Smooth muscle cell (in vitro differentiated cells): Measurements from ENCODE around the gene SBK3. TPM values are rescaled to one million over a fixed set of nuclear protein-coding genes. Genes with fewer than 3 reads are reported as not detected.

Source experiments
- DNase-seq: peaks from one replicate; lab custom pipeline; 2025; ENCODE audit not compliant: unreplicated experiment; lab: John Stamatoyannopoulos, UW
- H2AFZ ChIP-seq: fragments of 200-600 bp; sonication (generic); 2 replicates; pipeline ENCODE4 v1.6.0; 2016; ENCODE audit warnings: antibody characterized with exemption, low read depth, mild to moderate bottlenecking
- H3F3A ChIP-seq: fragments of 200-600 bp; sonication (generic); 2 replicates; pipeline ENCODE4 v1.6.0; 2017; ENCODE audit warnings: antibody characterized with exemption, low read depth
- H3K27ac ChIP-seq: fragments of 200-600 bp; sonication (generic); 2 replicates; pipeline ENCODE4 v1.5.1; 2016; ENCODE audit warnings: low read depth, mild to moderate bottlenecking
- H3K27me3 ChIP-seq: fragments of 200-600 bp; sonication (generic); 2 replicates; pipeline ENCODE4 v1.6.1; 2016; ENCODE audit warnings: low read depth, mild to moderate bottlenecking
- H3K36me3 ChIP-seq: fragments of 200-600 bp; sonication (generic); 2 replicates; pipeline ENCODE4 v1.5.1; 2016; ENCODE audit warnings: low read depth
- H3K4me1 ChIP-seq: fragments of 200-600 bp; sonication (generic); 2 replicates; pipeline ENCODE4 v1.5.1; 2016; ENCODE audit warnings: low read depth
- H3K4me2 ChIP-seq: fragments of 200-600 bp; sonication (generic); 2 replicates; pipeline ENCODE4 v1.6.0; 2016; ENCODE audit warnings: mild to moderate bottlenecking
- H3K4me3 ChIP-seq: fragments of 200-600 bp; sonication (generic); 2 replicates; pipeline ENCODE4 v1.5.1; 2016; ENCODE audit warnings: mild to moderate bottlenecking
- H3K79me2 ChIP-seq: fragments of 200-600 bp; sonication (generic); 2 replicates; pipeline ENCODE4 v1.6.0; 2016; ENCODE audit warnings: low read depth, mild to moderate bottlenecking
- H3K9ac ChIP-seq: fragments of 200-600 bp; sonication (generic); 2 replicates; pipeline ENCODE4 v1.6.0; 2016; ENCODE audit warnings: low read depth
- H3K9me3 ChIP-seq: fragments of 200-600 bp; sonication (generic); replicated peaks from 2 replicates; pipeline ENCODE4 v1.5.1; 2016; ENCODE audit warnings: low read depth
- H4K20me1 ChIP-seq: fragments of 200-600 bp; sonication (generic); 2 replicates; pipeline ENCODE4 v1.6.0; 2016; ENCODE audit warnings: low read depth
- CTCF ChIP-seq: fragments of 200-600 bp; sonication (generic); IDR thresholded peaks from 2 replicates; pipeline ENCODE4 v1.5.1; 2017; ENCODE audit warnings: borderline replicate concordance, mild to moderate bottlenecking, antibody characterized with exemption; ENCODE audit not compliant: insufficient read depth, poor library complexity, severe bottlenecking
- WGBS: methylation state at CpG from one replicate; pipeline ENCODE4 v1.1.7; 2016; ENCODE audit warnings: low lambda C conversion rate; 5-methylcytosine and 5-hydroxymethylcytosine counted together
- polyA plus RNA-seq: library from polyadenylated mRNA; unstranded; fragments of >200 nt; fragmentation: Nextera tagmentation; extraction: Ambion mirVana; gene quantifications from 2 replicates; pipeline ENCODE4 v1.2.1, GENCODE V29; 2016
- total RNA-seq: library from RNA; depleted of rRNA; stranded (reverse); fragments of >200 nt; gene quantifications from 2 replicates; pipeline ENCODE4 v1.2.3, GENCODE V29; 2014

The SBK3 gene
- total and polyA plus RNA-seq, 2 experiments from 2014 or later: not detected

GRCh38 chr19:55493052-55493644, 52.2 kb downstream of the SBK3 start:
- Histone ChIP-seq H3K4me1 (peaks cover 4% of the 10 kb centered on the region), H3K27me3 (no peaks in the 10 kb centered on the region), H3K36me3 (no peaks in the 10 kb centered on the region), H3K4me3 (no peak overlapping the region), H3K9ac (no peak overlapping the region), H4K20me1 (no peaks in the 10 kb centered on the region), H3F3A (no peaks in the 10 kb centered on the region), H3K79me2 (no peaks in the 10 kb centered on the region), H3K9me3 (no peaks in the 10 kb centered on the region), H3K4me2 (no peak overlapping the region), H2AFZ (no peak overlapping the region), H3K27ac (no peak overlapping the region)
- 75% methylated on average over 18 of the region's 18 CpGs for WGBS
- TF ChIP-seq CTCF: no peak
- DNase-seq: no peak

GRCh38 chr19:55492362-55492944, 52.9 kb downstream of the SBK3 start:
- DNase-seq: no peak
- H3K79me2 ChIP-seq: no peaks in the 10 kb centered on the region
- peaks cover 10% of the 10 kb centered on the region for H3K4me1 ChIP-seq
- no peak overlapping the region for H2AFZ ChIP-seq
- no peak overlapping the region for H3K4me3 ChIP-seq
- no peak overlapping the region for H3K9ac ChIP-seq
- H3K4me2 ChIP-seq: no peak overlapping the region
- no peak for TF ChIP-seq CTCF
- no peaks in the 10 kb centered on the region for H4K20me1 ChIP-seq
- H3F3A ChIP-seq: no peaks in the 10 kb centered on the region
- no peak overlapping the region for H3K27ac ChIP-seq
- H3K36me3 ChIP-seq: no peaks in the 10 kb centered on the region
- H3K27me3 ChIP-seq: no peaks in the 10 kb centered on the region
- WGBS: 79% methylated on average over 12 of the region's 12 CpGs
- no peaks in the 10 kb centered on the region for H3K9me3 ChIP-seq

GRCh38 chr19:55491546-55492360, 53.6 kb downstream of the SBK3 start:
- 89% methylated on average over 18 of the region's 24 CpGs for WGBS
- no peak overlapping the region for H2AFZ ChIP-seq

More at GRCh38 chr19:55491546-55492360, 53.6 kb downstream of the SBK3 start:
- Histone ChIP-seq H3F3A (no peaks in the 10 kb centered on the region), H3K79me2 (no peaks in the 10 kb centered on the region), H3K36me3 (no peaks in the 10 kb centered on the region), H3K27ac (no peak overlapping the region), H3K4me2 (no peak overlapping the region), H3K4me1 (peaks cover 17% of the 10 kb centered on the region), H3K9me3 (no peaks in the 10 kb centered on the region), H3K4me3 (no peak overlapping the region), H3K9ac (no peak overlapping the region), H4K20me1 (no peaks in the 10 kb centered on the region), H3K27me3 (no peaks in the 10 kb centered on the region)
- no peak for DNase-seq
- TF ChIP-seq CTCF: no peak

Other genes with a start within 250 kb of the SBK3 start
- gene TMEM150B, start 220.2 kb downstream of the SBK3 start, total RNA-seq: not detected in 2 replicates
- 0.22 TPM in 1 of 2 replicates, not detected in the other for gene TMEM150B, start 220.2 kb downstream of the SBK3 start, polyA plus RNA-seq
- gene KMT5C, start 205.7 kb downstream of the SBK3 start, total RNA-seq: 12.2 and 26.1 TPM in 2 replicates
- gene KMT5C, start 205.7 kb downstream of the SBK3 start, polyA plus RNA-seq: 23.2 and 27.2 TPM in 2 replicates
- gene COX6B2, start 190.8 kb downstream of the SBK3 start, total RNA-seq: 0.18 and 0.31 TPM in 2 replicates
- 1.7 and 1.9 TPM in 2 replicates for gene COX6B2, start 190.8 kb downstream of the SBK3 start, polyA plus RNA-seq
- gene GARIN5B, start 182.3 kb downstream of the SBK3 start, total RNA-seq: 0.58 TPM in 1 of 2 replicates, not detected in the other
- gene GARIN5B, start 182.3 kb downstream of the SBK3 start, polyA plus RNA-seq: 0.07 and 0.35 TPM in 2 replicates
- 36.5 and 40.1 TPM in 2 replicates for gene IL11, start 175.1 kb downstream of the SBK3 start, total RNA-seq
- 66.4 and 68.1 TPM in 2 replicates for gene IL11, start 175.1 kb downstream of the SBK3 start, polyA plus RNA-seq
- gene TMEM190, start 168.7 kb downstream of the SBK3 start, total RNA-seq: not detected in 2 replicates
- gene TMEM190, start 168.7 kb downstream of the SBK3 start, polyA plus RNA-seq: 8.2 and 11.1 TPM in 2 replicates
- gene TMEM238, start 161.3 kb downstream of the SBK3 start, total RNA-seq: 0.58 and 2.6 TPM in 2 replicates
- 3.3 and 9.3 TPM in 2 replicates for gene TMEM238, start 161.3 kb downstream of the SBK3 start, polyA plus RNA-seq
- 824 and 1,108 TPM in 2 replicates for gene RPL28, start 159.6 kb downstream of the SBK3 start, total RNA-seq
- 515 and 595 TPM in 2 replicates for gene RPL28, start 159.6 kb downstream of the SBK3 start, polyA plus RNA-seq
- 34.8 and 39.9 TPM in 2 replicates for gene UBE2S, start 137.8 kb downstream of the SBK3 start, total RNA-seq
- 162 and 171 TPM in 2 replicates for gene UBE2S, start 137.8 kb downstream of the SBK3 start, polyA plus RNA-seq
- gene SHISA7, start 102.2 kb downstream of the SBK3 start, total RNA-seq: not detected in 2 replicates
- not detected in 2 replicates for gene SHISA7, start 102.2 kb downstream of the SBK3 start, polyA plus RNA-seq
- gene ISOC2, start 83.9 kb downstream of the SBK3 start, total RNA-seq: 47.3 and 56.5 TPM in 2 replicates
- 37.3 and 61.4 TPM in 2 replicates for gene ISOC2, start 83.9 kb downstream of the SBK3 start, polyA plus RNA-seq
- not detected in 2 replicates for gene C19orf85, start 80.8 kb downstream of the SBK3 start, total RNA-seq
- not detected in 2 replicates for gene C19orf85, start 80.8 kb downstream of the SBK3 start, polyA plus RNA-seq
- 2.4 and 2.6 TPM in 2 replicates for gene ZNF628, start 68.9 kb downstream of the SBK3 start, total RNA-seq
- gene ZNF628, start 68.9 kb downstream of the SBK3 start, polyA plus RNA-seq: 1.3 and 2.0 TPM in 2 replicates
- gene NAT14, start 60.4 kb downstream of the SBK3 start, total RNA-seq: 14.3 and 17.3 TPM in 2 replicates
- gene NAT14, start 60.4 kb downstream of the SBK3 start, polyA plus RNA-seq: 67.5 and 72.1 TPM in 2 replicates
- 3.0 and 3.8 TPM in 2 replicates for gene SSC5D, start 57.1 kb downstream of the SBK3 start, total RNA-seq
- gene SSC5D, start 57.1 kb downstream of the SBK3 start, polyA plus RNA-seq: 11.2 and 13.6 TPM in 2 replicates
- not detected in 2 replicates for gene SBK2, start 8.4 kb downstream of the SBK3 start, total RNA-seq
- gene SBK2, start 8.4 kb downstream of the SBK3 start, polyA plus RNA-seq: not detected in 2 replicates
- gene ZNF579, start 35.3 kb upstream of the SBK3 start, total RNA-seq: 4.2 TPM in 2 replicates
- gene ZNF579, start 35.3 kb upstream of the SBK3 start, polyA plus RNA-seq: 15.1 and 15.8 TPM in 2 replicates
- gene FIZ1, start 54.0 kb upstream of the SBK3 start, total RNA-seq: 4.6 and 10.4 TPM in 2 replicates
- gene FIZ1, start 54.0 kb upstream of the SBK3 start, polyA plus RNA-seq: 16.8 and 17.7 TPM in 2 replicates
- gene ZNF524, start 54.7 kb upstream of the SBK3 start, total RNA-seq: 16.3 and 20.1 TPM in 2 replicates
- gene ZNF524, start 54.7 kb upstream of the SBK3 start, polyA plus RNA-seq: 13.3 and 19.4 TPM in 2 replicates
- 3.0 and 3.8 TPM in 2 replicates for gene ZNF865, start 60.1 kb upstream of the SBK3 start, total RNA-seq
- 1.2 and 2.0 TPM in 2 replicates for gene ZNF865, start 60.1 kb upstream of the SBK3 start, polyA plus RNA-seq
- gene ZNF784, start 79.0 kb upstream of the SBK3 start, total RNA-seq: 3.1 and 3.8 TPM in 2 replicates
- 7.2 and 7.3 TPM in 2 replicates for gene ZNF784, start 79.0 kb upstream of the SBK3 start, polyA plus RNA-seq
- 6.2 and 11.9 TPM in 2 replicates for gene ZNF580, start 95.5 kb upstream of the SBK3 start, total RNA-seq
- 68.8 and 76.8 TPM in 2 replicates for gene ZNF580, start 95.5 kb upstream of the SBK3 start, polyA plus RNA-seq
- gene ZNF581, start 98.1 kb upstream of the SBK3 start, total RNA-seq: 6.8 and 10.0 TPM in 2 replicates
- 21.4 and 22.0 TPM in 2 replicates for gene ZNF581, start 98.1 kb upstream of the SBK3 start, polyA plus RNA-seq
- 6.9 and 7.7 TPM in 2 replicates for gene CCDC106, start 102.7 kb upstream of the SBK3 start, total RNA-seq
- 18.3 and 24.8 TPM in 2 replicates for gene CCDC106, start 102.7 kb upstream of the SBK3 start, polyA plus RNA-seq
- 70.7 and 75.0 TPM in 2 replicates for gene U2AF2, start 109.5 kb upstream of the SBK3 start, total RNA-seq
- 8.4 and 14.4 TPM in 2 replicates for gene U2AF2, start 109.5 kb upstream of the SBK3 start, polyA plus RNA-seq
- gene EPN1, start 129.7 kb upstream of the SBK3 start, total RNA-seq: 25.3 and 34.5 TPM in 2 replicates
- gene EPN1, start 129.7 kb upstream of the SBK3 start, polyA plus RNA-seq: 119 and 121 TPM in 2 replicates
- not detected in 2 replicates for gene NLRP9, start 192.9 kb upstream of the SBK3 start, total RNA-seq
- 0.07 TPM in 1 of 2 replicates, not detected in the other for gene NLRP9, start 192.9 kb upstream of the SBK3 start, polyA plus RNA-seq
- not detected in 2 replicates for gene RFPL4A, start 213.6 kb upstream of the SBK3 start, total RNA-seq
- gene RFPL4A, start 213.6 kb upstream of the SBK3 start, polyA plus RNA-seq: not detected in 2 replicates
- not detected in 2 replicates for gene RFPL4AL1, start 223.6 kb upstream of the SBK3 start, total RNA-seq
- gene RFPL4AL1, start 223.6 kb upstream of the SBK3 start, polyA plus RNA-seq: not detected in 2 replicates